NCI-H2227 treated with DMSO at 0.1 percent for 48 hours (cell line): ENCODE results near the gene GNA15.
"Not testable (repeated sequence)": the region's sequence is repeated elsewhere in the genome, so short reads cannot be mapped to it uniquely, and the experiment has no call there.

Source experiments
- DNase-seq: peaks from one replicate; lab custom pipeline; 2025; lab: John Stamatoyannopoulos, UW

The GNA15 gene

GRCh38 chr19:3190921-3191805, 55.3 kb downstream of the GNA15 start:
- DNase-seq: no peak

- not testable (repeated sequence) for DNase-seq
Observed at GRCh38 chr19:3191806-3192104, 55.9 kb downstream of the GNA15 start.

GRCh38 chr19:3192228-3192635, 56.4 kb downstream of the GNA15 start:
- no peak for DNase-seq

GRCh38 chr19:3192684-3193083, 56.9 kb downstream of the GNA15 start:
- no peak for DNase-seq

- DNase-seq: no peak
Observed at GRCh38 chr19:3193256-3194105, 57.6 kb downstream of the GNA15 start.

GRCh38 chr19:3194106-3195087, 58.6 kb downstream of the GNA15 start:
- no peak for DNase-seq

- no peak for DNase-seq
Observed at GRCh38 chr19:3196064-3196932, 60.5 kb downstream of the GNA15 start.

- DNase-seq: no peak
Observed at GRCh38 chr19:3196933-3197205, 61.0 kb downstream of the GNA15 start.

- no peak for DNase-seq
Observed at GRCh38 chr19:3198901-3199700, 63.3 kb downstream of the GNA15 start.

GRCh38 chr19:3201072-3201700, 65.4 kb downstream of the GNA15 start:
- no peak for DNase-seq

GRCh38 chr19:3201911-3202310, 66.1 kb downstream of the GNA15 start:
- DNase-seq: no peak

GRCh38 chr19:3202346-3202745, 66.5 kb downstream of the GNA15 start:
- no peak for DNase-seq

- not testable (repeated sequence) for DNase-seq
Observed at GRCh38 chr19:3202895-3203294, 67.1 kb downstream of the GNA15 start.

GRCh38 chr19:3203805-3204645, 68.2 kb downstream of the GNA15 start:
- DNase-seq: no peak

GRCh38 chr19:3204646-3205275, 68.9 kb downstream of the GNA15 start:
- DNase-seq: no peak

- DNase-seq: no peak
Observed at GRCh38 chr19:3206216-3206953, 70.6 kb downstream of the GNA15 start.

GRCh38 chr19:3207461-3208242, 71.8 kb downstream of the GNA15 start:
- no peak for DNase-seq
